Measurements from ENCODE around the gene PPIL1. TPM values are rescaled to one million over a fixed set of nuclear protein-coding genes. Genes with fewer than 3 reads are reported as not detected.

The PPIL1 gene
- total and polyA plus RNA-seq, 2 experiments from 2014 or later: 51.7 to 53.0 TPM

DNA sequence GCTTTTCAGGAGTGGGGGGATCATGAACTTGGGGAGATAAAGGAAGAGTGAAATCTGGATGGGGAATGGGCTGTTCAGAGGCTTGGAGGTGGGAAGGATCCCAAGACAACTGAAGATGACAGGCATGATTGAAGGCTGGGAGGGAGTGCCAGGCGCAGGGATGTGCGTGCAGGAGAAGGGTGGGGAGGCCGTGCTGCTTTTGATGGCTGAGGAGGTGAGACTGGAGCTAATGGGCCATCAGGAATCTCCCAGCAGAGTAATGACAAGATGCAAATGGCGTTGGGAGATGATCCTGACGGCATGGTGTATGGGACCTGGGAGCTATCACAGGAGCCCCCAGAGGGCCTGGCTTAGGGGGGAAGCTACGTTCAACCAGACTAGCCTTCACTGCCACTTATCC is 36.9 kb downstream of the PPIL1 start:
- Histone ChIP-seq H3K27me3 (peaks cover 29% of the 10 kb centered on the region), H3K4me3 (no peak overlapping the region), H3K4me2 (no peak overlapping the region), H4K20me1 (ENCODE audit: insufficient read depth, poor library complexity, severe bottlenecking) (no peaks in the 10 kb centered on the region), H3K79me2 (no peaks in the 10 kb centered on the region), H3K9me3 (ENCODE audit: low read depth) (no peaks in the 10 kb centered on the region), H3K9me2 (replicated peaks; ENCODE audit: insufficient read depth) (no peaks in the 10 kb centered on the region), H3K27ac (no peak overlapping the region), H3K4me1 (ENCODE audit: insufficient read depth) (peaks cover 14% of the 10 kb centered on the region), H2AFZ (no peak overlapping the region), H3K36me3 (replicated peaks; ENCODE audit: insufficient read depth, low read depth) (no peaks in the 10 kb centered on the region)
- WGBS (ENCODE audit: low lambda C conversion rate, missing lambda C conversion rate): 93% methylated on average over 6 of the region's 6 CpGs
- DNase-seq (ENCODE audit: low spot score): no peak
- TF ChIP-seq CTCF (IDR thresholded peaks at IDR 0.05; ENCODE audit: poor library complexity): no peak
- no peak for TF ChIP-seq EZH2 (IDR thresholded peaks at IDR 0.05; ENCODE audit: borderline replicate concordance)
- TF ChIP-seq EZH2phosphoT487 (IDR thresholded peaks at IDR 0.05; ENCODE audit: low read depth, severe bottlenecking, unreplicated experiment): no peak

DNA sequence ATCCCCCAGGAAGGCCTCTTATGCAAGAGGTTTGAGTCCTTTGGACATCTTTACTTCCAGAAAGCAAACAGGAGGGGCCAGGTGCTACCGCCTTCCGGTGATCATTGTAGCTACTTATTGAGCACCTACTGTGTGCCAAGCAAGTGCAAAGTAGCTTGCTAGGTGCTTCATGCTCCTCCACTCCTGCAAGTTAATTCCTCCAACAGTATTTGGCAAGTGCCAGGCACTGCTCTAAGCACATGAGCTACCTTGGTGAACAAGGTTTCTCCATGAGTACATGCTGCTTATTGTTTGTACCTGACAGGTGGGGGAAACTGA is 37.6 kb downstream of the PPIL1 start:
- no peaks in the 10 kb centered on the region for H3K9me2 ChIP-seq (replicated peaks; ENCODE audit: insufficient read depth)
- H3K79me2 ChIP-seq: no peaks in the 10 kb centered on the region
- no peak overlapping the region for H3K4me2 ChIP-seq
- H3K27me3 ChIP-seq: peaks cover 29% of the 10 kb centered on the region
- DNase-seq (ENCODE audit: low spot score): no peak
- H2AFZ ChIP-seq: no peak overlapping the region
- no peaks in the 10 kb centered on the region for H3K9me3 ChIP-seq (ENCODE audit: low read depth)
- no peak overlapping the region for H3K4me3 ChIP-seq
- TF ChIP-seq EZH2 (IDR thresholded peaks at IDR 0.05; ENCODE audit: borderline replicate concordance) (no peak), EZH2phosphoT487 (IDR thresholded peaks at IDR 0.05; ENCODE audit: low read depth, severe bottlenecking, unreplicated experiment) (no peak), CTCF (IDR thresholded peaks at IDR 0.05; ENCODE audit: poor library complexity) (no peak)
- H4K20me1 ChIP-seq (ENCODE audit: insufficient read depth, poor library complexity, severe bottlenecking): no peaks in the 10 kb centered on the region
- 92% methylated on average over 2 of the region's 2 CpGs for WGBS (ENCODE audit: low lambda C conversion rate, missing lambda C conversion rate)
- H3K27ac ChIP-seq: no peak overlapping the region
- H3K4me1 ChIP-seq (ENCODE audit: insufficient read depth): peaks cover 14% of the 10 kb centered on the region
- H3K36me3 ChIP-seq (replicated peaks; ENCODE audit: insufficient read depth, low read depth): no peaks in the 10 kb centered on the region

DNA sequence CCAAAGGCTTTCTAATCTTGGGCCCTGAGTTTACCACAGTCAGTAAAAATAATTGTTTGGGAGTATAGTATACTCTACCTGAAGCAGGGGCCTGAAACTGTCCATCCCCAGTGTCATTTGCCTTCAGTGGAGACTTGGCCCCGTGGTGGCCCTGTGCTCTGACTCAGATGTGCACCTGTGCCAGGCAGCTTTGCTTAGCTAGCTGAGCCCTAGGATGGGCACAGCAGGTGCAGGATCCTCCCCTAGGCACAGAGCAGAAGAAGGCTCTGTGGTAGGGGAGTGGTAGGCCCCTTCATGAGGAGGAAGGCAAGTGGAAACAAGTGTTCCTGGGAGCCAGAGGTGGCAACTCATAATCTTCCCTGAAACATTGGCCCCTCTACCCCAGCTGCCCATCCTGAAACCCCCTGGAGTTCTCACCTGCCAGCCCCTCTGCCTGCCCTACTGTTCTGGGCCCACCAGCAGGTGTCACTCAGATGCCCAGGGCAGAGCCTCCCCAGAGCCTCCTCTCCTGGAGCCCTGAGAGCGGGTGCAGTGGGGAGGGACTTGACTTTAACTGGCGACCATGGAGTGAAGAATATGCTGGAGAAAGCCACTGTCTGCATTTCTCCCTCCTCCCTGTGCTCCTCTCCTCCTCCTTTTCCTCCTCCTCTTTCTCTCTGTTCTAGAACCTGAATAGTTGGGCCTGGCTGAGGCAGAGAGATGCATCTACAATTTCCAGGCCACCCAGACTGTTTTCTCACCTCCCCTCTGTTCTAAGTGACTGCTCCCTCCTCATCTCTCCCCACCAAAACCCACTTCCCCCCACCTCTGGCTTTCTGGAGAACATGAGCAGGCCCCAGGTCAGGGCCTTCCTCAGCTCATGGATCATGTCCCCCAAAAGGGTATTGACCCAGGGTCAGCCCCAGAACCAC is 38.2 kb downstream of the PPIL1 start:
- Histone ChIP-seq H3K9me3 (ENCODE audit: low read depth) (no peaks in the 10 kb centered on the region), H3K27me3 (peaks cover 29% of the 10 kb centered on the region), H3K9me2 (replicated peaks; ENCODE audit: insufficient read depth) (no peaks in the 10 kb centered on the region), H3K27ac (no peak overlapping the region), H3K4me3 (no peak overlapping the region), H2AFZ (no peak overlapping the region), H4K20me1 (ENCODE audit: insufficient read depth, poor library complexity, severe bottlenecking) (no peaks in the 10 kb centered on the region), H3K79me2 (no peaks in the 10 kb centered on the region), H3K36me3 (replicated peaks; ENCODE audit: insufficient read depth, low read depth) (no peaks in the 10 kb centered on the region), H3K4me2 (no peak overlapping the region), H3K4me1 (ENCODE audit: insufficient read depth) (peaks cover 14% of the 10 kb centered on the region)
- WGBS (ENCODE audit: low lambda C conversion rate, missing lambda C conversion rate): 85% methylated on average over 3 of the region's 3 CpGs
- TF ChIP-seq EZH2 (IDR thresholded peaks at IDR 0.05; ENCODE audit: borderline replicate concordance) (no peak), EZH2phosphoT487 (IDR thresholded peaks at IDR 0.05; ENCODE audit: low read depth, severe bottlenecking, unreplicated experiment) (no peak), CTCF (IDR thresholded peaks at IDR 0.05; ENCODE audit: poor library complexity) (no peak)
- no peak for DNase-seq (ENCODE audit: low spot score)

Measured in hepatocyte (in vitro differentiated cells).